Activated CD4-positive, CD25-positive, alpha-beta regulatory T cell treated with anti-CD3 and anti-CD28 coated beads, Interleukin-2, amount 50 U/mL, for 24 hours (primary cell): Measurements from ENCODE around the gene ZDHHC11.
"Not testable (repeated sequence)": the region's sequence is repeated elsewhere in the genome, so short reads cannot be mapped to it uniquely, and the experiment has no call there.

Experiments
- ATAC-seq, 2 donors: fragments of 150-1000 bp; cut with Tn5 transposase; one replicate each; pipeline ENCODE4 v1.10.0; 2021; ENCODE audit warnings: mild to moderate bottlenecking in 1 of 2, moderate library complexity in 1 of 2

Gene ZDHHC11

DNA sequence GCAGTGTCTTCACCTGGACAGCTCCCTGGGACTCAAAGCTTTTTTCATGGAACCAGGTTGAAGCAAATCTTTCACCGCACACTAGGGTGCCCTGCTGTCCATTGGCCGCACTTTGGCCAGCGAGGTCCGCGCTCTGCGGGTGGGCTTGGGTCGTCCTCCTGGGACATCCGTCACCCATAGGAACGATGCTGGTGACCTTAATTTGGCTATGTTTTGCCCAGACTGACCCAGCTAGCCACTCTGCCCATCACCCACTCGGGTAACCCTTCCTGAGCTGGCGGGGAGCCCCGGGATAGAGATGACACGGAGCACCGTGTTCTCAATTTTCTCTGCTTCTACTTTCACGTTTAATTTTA is 92.1 kb downstream of the ZDHHC11 start:
- ATAC-seq, result no peak

DNA sequence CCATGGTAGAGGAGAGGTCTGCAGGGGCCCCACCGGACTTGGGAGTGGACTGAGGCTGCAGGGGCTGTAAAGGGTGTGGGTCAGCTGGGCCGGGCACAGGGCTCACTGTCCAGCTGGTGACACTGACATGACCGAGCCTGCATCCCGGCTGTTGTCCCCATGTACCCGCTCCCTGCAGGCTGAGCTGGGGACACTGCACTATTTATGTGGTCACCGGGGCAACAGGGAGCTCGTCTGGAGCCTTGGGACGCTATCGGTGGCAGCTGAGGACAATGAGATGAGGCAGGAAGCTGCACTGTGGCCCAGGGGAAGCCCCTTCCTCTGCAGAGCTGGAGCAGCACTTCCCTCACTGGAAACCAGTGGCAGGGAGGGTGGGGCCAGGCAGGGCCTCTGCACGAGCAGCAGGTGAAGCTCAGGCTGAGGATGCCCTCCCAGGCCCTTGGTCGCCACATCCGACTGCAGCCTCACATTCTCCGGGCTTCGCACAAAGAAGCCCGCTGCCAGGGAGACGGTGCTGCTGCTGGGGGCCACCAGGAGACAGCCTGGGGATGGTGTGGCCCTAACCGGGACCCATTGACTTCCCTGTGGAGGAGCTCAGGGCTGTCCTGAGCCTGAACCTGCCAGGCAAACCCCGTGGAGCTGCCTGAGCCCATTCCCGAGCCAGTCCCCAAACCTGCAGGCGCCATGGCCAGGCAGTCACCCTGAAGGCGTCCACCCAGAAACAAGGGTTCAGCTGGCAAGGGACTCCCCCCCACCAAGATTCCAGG is 92.7 kb downstream of the ZDHHC11 start:
- no peak for ATAC-seq

- ATAC-seq, result no peak
Observed at GRCh38 chr5:757346-757930, 93.3 kb downstream of the ZDHHC11 start.

GRCh38 chr5:756865-757345 is 93.9 kb downstream of the ZDHHC11 start:
- ATAC-seq, result no peak

GRCh38 chr5:756171-756570 is 94.6 kb downstream of the ZDHHC11 start:
- ATAC-seq, result no peak

DNA sequence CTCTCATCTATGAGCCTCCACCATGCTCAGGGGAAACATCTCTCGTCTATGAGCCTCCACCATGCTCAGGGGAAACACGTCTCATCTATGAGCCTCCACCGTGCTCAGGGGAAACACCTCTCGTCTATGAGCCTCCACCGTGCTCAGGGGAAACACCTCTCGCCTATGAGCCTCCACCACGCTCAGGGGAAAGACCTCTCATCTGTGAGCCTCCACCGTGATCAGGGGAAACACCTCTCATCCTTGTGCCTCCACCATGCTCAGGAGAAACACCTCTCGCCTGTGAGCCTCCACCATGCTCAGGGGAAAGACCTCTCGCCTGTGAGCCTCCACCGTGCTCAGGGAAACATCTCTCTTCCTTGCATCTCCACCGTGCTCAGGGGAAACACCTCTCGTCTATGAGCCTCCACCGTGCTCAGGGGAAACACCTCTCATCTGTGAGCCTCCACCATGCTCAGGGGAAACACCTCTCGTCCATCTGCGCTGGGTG is 96.6 kb downstream of the ZDHHC11 start:
- ATAC-seq, result not testable (repeated sequence)

DNA sequence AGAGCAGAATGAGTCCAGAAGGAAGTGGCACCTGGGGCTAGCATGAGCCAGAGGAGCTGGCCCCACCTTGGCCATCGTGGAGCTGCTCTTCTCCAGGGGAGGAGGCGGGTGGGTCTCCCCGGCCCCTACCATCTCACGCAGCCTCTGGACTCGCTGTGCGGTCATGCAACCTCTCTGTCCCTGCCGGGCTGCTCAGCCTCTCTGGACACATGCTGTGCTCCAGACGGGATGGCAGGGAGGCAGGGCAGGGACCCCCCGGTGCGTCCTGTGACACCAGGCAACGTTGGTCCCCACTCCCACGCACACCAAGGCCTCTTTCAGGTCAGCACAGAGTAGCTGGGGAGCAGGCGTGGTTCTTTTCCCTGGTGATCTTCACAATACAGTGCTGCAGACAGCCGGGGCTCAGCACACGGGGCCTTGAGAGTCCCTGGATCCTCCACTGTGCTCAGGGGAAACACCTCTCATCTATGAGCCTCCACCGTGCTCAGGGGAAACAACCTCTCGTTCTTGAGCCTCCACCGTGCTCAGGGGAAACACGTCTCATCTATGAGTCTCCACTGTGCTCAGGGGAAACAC is 97.1 kb downstream of the ZDHHC11 start:
- not testable (repeated sequence) for ATAC-seq

DNA sequence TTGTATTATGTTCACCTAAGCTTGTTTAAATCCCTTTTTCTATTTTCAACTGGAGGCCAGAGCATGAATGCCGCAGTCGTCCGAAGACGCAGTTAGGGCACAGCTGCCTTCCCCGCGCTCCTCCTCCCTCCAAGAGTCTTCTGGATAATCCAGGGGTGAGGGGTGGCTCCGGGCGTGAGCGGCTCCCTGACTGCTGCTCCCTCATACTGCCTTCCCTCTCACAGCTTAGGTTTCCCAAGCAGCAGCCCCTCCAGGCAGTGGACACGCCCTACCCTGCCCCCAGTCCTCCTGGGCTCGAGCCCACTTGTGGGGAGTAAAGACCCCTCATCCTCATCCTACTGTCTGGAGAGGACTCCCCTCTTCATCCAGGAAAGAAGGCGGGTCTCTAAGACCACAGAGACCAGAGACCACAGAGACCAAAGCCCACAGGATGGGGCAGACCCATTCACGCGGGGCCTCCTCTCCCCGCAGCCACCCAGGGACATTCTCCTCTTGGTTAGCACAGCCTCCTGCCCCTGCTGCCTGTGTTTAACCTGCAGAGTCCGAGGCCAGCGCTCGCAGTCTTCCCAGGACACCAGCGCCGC is 98.2 kb downstream of the ZDHHC11 start:
- not testable (repeated sequence) for ATAC-seq

DNA sequence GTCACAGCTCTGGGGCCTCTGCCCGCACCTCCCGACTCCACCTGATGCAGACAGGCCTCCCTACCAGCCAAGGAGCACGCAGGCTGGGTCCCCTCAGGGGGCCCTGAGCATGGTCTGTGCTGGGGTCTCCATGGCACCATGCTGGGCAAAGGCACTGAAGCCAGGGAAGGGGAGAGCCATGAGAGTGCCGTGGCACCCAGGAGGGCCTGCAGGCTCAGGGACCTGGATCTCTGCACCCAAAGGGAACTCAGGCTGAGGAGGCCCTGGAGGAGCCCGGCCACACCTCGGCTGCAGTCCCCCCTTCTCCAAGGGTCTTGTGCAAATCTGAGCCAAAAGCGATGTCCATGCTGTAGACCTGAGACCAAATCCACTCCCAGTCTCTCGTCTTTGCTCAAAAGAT is 98.8 kb downstream of the ZDHHC11 start:
- not testable (repeated sequence) for ATAC-seq

- ATAC-seq, result no peak
Observed at GRCh38 chr5:751496-751895, 99.3 kb downstream of the ZDHHC11 start.

GRCh38 chr5:750226-750625 is 100.6 kb downstream of the ZDHHC11 start:
- not testable (repeated sequence) for ATAC-seq

GRCh38 chr5:749101-749670 is 101.6 kb downstream of the ZDHHC11 start:
- ATAC-seq, result no peak

- ATAC-seq, result not testable (repeated sequence)
Observed at GRCh38 chr5:748011-748980, 102.5 kb downstream of the ZDHHC11 start.

- ATAC-seq, result not testable (repeated sequence)
Observed at GRCh38 chr5:747303-747844, 103.4 kb downstream of the ZDHHC11 start.

DNA sequence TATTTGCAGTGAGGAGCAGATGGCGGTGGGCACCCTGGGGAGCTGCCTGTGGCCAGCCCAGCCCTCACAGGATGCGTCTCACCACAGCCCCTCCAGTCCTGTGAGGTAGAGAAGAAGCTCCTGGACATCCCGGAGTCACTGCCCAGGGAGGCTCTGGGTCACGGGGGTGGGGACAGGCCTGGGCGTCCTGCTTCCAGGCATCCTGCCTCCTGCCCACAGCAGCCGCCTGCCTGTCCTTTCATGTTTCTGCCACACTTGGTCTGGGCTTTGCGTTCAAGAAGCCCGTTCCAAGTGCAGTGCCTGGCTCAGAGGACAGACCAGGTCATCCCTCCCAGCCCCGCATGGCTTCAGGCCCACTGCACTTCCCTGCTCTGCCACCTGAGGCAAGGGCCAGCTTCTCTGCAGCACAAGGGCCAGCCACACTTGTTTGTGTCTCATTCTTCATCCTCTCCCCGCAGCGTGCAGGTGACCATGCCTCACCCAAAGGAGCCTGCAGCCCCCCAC is 104.5 kb downstream of the ZDHHC11 start:
- no peak for ATAC-seq
